Right forelimb (tissue), 1 donor: Measurements from ENCODE around the gene SELP.

Experiments used
- DNase-seq: peaks from one replicate; pipeline ENCODE4 v3.0.0-alpha.2; 2018

The SELP gene

DNA sequence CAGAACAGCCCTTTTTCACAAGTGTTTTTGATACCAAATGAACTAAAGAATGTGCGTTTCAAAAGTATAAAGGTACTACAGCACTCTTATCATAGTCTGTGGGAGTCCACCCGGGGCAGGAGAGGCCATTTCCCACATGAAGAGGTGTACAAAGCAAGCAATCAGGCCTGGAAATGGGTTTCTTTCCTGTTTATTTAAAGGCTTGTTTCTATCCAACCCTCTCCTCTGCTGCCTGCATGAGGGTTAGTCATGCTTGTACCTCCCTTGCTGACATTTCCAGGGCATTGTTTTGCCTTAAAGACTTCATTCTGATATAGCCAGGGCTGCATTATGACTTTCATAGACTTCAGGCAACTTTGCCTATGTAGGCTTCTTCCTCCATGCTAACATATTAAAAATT, 11.6 kb downstream of the SELP start:
- no peak for DNase-seq

- DNase-seq, result no peak
Observed at GRCh38 chr1:169615803-169616202, 14.1 kb downstream of the SELP start.

- no peak for DNase-seq
Observed at GRCh38 chr1:169610858-169611257, 19.1 kb downstream of the SELP start.

DNA sequence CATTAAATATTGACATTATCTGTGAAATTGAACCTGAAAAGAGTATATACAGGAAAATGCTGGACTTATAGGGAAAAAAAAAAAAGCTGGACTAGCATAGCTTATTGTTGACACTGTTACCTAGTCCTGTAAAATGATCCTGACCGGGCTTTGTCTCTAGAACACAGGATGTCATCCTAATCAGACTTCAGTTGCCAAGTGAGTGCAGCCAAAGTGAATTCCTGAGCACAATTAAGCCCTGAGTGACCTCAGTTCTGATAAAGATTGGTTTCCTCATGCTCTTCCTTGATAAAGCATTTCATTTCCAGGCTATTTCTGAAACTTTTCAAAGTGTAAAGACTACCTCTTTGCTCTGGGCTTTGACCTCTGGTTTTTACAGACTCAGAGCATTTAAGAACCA, 19.8 kb downstream of the SELP start:
- no peak for DNase-seq

- no peak for DNase-seq
Observed at GRCh38 chr1:169608226-169608625, 21.7 kb downstream of the SELP start.

GRCh38 chr1:169604781-169605560, 25.0 kb downstream of the SELP start:
- no peak for DNase-seq

GRCh38 chr1:169601096-169601881, 28.6 kb downstream of the SELP start:
- DNase-seq, result no peak

DNA sequence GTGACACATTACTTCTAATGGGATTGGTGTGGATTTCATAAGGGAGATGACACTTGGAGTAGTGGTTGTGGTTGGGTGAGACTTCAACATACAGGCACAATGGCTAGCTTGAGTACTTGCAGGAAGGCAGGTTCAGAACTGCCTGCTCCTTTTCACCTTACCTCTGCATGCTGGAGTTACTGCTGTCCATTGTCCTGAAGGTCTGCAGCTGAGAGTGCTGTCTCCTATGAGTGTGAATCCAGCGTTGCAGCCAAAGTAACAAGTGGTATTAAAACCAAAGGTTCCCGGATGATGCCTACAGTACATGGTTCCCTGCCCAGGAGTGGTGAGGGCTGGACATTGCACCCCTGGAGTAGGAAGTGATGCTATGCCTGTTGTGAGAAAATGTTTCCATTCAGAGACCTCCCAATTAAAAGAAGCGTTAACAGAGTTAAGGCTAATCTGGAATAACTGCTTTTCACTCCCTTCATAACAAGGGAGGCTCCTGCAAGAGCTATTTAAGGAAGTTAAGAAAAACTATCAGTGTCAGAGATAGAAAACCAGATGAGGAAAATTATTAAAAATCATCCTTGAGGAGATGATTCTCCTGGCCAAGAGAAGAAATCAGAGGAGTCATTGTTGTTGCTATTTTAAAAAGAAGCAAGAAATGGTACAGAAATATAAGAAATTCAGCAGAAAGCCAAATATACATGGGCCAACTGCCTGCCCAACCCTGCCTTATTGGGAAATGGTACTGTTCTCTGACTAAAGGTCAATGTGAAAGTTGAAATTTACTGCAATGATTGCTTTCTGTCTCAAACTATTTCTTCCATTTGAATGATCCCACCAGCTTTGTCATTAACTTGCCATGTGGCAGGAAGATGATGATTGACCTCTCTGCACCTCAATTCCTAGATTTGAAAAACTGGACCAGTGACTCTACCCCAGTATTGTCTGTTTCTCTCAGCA, 33.9 kb downstream of the SELP start:
- no peak for DNase-seq

DNA sequence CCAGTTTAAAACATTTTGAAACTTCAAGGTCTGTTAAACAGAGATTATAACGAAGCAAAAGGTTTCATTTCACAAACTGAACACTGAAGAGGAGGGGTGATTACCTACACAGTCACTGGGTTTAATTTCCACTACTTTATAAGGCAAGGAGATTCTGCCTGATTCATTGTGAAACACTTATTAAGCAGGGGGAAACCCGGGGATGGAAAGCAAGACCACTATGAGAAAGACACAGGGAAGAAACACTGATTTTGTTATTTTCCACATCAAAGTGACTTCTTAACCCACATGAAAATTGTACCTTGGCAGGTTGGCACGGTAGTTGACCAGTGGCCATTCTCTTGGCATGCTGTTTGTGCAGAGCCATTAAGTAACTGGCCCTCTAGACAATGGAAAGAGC, 35.5 kb downstream of the SELP start:
- no peak for DNase-seq

DNA sequence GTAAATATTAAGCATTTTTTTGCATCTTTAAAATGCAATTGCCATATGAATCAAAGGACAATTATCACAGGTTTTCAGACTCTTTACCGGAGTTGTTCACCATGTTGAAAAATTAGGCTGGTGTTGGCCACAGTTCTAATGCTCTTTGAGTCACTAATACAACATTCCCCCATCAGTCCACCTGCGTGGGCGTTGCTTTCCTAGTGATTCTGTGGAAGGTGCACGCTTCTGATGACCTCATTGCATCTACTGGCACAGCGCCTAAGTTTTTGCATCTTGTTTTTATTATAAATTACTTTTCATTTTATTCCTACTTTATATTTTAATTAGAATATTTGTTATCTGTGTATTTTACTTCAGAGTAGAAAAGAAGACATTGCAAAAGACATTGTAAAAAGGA, 39.0 kb downstream of the SELP start:
- DNase-seq, result no peak

DNA sequence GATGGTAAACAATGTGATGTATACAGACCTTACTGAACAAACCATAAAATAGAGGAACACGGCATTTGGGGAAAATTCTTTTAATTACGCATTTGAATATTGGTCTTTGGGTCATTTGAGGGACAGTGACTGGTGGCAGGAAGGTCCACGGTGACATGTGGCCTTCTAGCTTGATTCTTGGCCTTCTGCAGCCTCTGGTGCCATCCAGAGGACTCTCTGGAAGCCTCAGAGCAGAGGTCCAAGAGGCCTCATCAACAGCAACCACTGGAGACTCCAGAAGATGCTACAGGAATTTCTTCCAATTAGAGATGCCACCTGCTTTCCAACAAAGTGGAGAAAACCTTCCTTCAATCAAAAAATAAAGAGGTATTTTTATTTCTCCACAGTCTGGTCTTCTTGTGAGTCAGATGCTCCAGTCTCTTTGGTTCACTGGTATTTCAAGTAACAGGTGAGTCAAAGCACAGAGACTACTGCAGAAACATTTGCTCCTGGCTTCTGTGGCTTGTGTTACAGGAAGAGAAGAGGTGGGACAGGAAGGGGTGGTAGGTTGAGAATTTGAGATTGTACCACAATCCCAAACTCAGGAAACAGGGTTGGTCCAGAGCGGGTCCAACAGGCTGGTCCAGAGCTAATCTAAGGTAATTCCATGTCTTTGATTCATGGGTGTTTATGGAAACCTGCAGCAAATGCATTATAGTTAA, 41.0 kb downstream of the SELP start:
- DNase-seq, result no peak

- no peak for DNase-seq
Observed at GRCh38 chr1:169588112-169588511, 41.8 kb downstream of the SELP start.

DNA sequence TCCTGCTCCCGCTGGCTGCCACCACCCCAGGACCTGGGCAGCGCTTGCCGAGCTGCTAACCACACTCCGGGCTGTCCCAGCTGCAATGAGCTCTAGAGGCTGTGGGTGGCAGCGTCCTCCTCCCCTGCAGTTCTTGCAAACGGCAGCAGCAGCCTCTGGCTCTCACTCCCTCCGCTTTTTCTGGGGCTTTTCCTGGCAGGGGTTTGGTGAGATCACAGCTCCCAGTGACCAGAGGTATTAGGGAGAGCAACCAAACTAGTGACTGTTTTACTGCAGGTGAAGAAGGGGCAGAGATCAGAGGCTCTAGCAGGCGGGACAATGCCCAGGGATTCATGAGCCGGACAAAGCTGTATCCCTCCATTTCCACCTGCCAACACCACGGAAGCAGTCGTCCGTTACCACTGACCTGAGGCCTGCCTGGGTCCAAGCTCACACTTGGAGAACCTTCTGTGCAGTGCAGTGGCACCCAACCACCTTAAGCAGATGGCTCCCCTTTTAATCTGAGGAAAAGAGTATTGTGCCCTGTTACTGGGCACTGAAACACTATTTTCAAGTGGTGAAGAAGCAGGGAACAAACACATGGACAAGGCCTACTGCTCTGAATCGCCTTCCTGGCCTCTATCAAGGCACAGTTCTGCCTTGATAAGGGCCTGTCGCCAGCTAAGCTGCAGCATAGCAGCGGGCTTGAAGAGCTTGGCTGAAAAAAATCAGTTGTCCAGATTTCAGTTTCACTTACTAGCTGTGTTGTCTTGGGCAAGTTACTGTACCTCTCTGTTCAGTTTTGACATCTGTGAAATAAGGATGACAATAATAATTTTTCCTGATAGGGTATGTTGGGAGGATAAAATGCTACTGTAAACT, 43.3 kb downstream of the SELP start, which contains the start of gene F5:
Gene F5, minus strand, starts transcription at position 87 of the 861 bp plus-strand sequence. CDS start 95 bp downstream, outside the sequence.
- DNase-seq, result no peak

DNA sequence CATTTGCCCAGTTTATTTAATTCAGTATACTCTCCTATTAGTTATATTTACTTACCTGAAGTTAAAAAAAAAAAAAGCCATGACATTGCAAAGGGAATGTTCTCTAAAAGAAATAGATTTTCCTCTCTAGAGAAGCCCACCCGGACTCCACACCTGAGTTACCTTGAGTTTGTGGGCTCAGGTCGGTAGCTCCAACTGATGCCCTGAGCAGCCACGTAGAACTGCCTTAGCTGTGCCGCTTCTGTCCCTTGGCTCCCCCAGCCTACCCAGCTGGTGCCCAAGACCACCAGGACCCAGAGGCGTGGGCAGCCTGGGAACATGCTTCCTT, 43.9 kb downstream of the SELP start:
- DNase-seq, result no peak

DNA sequence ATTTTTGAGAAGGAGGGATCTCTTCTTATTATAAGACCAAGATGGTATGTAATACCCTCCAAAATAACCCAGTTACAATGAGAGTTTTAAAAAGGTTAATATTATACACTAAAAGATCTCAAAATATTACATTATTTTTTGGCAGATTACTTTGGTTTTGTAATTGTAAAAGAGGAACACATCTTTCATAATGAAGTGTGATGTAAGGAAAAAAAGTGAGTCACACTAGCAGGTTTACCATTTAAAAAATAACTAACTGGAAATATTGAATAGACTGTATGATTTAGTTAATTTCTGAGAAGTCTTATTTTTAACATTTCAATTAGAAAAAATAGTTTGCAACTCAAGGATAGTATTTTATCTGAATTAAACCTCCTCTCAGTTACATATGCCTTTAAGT, 44.7 kb downstream of the SELP start:
- DNase-seq, result no peak

- no peak for DNase-seq
Observed at GRCh38 chr1:169584483-169585144, 45.3 kb downstream of the SELP start.

DNA sequence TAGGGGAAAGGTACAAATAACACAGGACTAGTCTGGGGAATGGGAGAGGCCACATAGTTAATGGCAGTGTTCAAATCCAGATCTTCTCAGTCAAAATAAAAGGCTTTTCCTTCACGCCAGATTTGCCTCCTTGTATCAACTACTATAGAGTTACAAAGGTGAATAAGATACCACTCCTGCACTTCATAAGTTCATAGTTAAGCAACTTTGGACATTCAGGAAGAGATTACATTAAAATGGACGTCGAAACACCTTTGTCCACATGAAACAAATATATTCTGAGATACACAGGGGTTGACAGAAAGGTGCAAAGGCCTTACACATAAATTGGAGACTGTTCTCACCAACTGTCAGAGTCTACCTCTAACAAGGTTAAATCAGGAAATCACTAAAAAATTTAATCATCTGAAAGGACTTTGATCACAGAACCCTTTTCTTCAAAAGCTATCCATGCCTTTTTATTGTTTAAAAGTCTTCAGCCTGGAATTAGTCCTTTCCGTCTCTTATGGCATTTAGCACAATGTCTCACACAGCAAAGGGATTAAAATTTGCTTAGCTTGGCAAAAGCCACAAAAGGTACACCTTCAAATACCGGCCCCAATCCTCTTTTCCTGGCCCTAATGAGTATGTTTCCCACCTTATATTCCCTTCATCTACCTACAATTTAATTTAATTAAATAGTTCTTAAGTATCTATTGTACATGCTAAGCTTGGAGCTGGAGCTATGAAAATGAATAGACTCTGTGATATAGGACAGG, 51.8 kb downstream of the SELP start:
- no peak for DNase-seq

- no peak for DNase-seq
Observed at GRCh38 chr1:169576935-169577331, 53.0 kb downstream of the SELP start.

- no peak for DNase-seq
Observed at GRCh38 chr1:169576241-169576934, 53.5 kb downstream of the SELP start.

GRCh38 chr1:169574336-169574735, 55.6 kb downstream of the SELP start:
- DNase-seq, result no peak
